ENCODE data around the gene C5orf63.
"Not testable (repeated sequence)": the region's sequence is repeated elsewhere in the genome, so short reads cannot be mapped to it uniquely, and the experiment has no call there.

The C5orf63 gene

GRCh38 chr5:127030259-127031146 is 42.8 kb downstream of the C5orf63 start, which contains the start of gene MARCHF3:
Gene MARCHF3 (minus strand): TSS chr5:127030558. CDS start chr5:126918171, 112,387 bp downstream.
- peak; percentile 90 for DNase-seq

- DNase-seq = peak; percentile 39
Observed at GRCh38 chr5:127029581-127030258, 43.6 kb downstream of the C5orf63 start.

GRCh38 chr5:127028822-127029457 is 44.4 kb downstream of the C5orf63 start:
- no peak for DNase-seq

- no peak for DNase-seq
Observed at GRCh38 chr5:127027539-127027938, 45.8 kb downstream of the C5orf63 start.

GRCh38 chr5:127026166-127026565 is 47.1 kb downstream of the C5orf63 start:
- DNase-seq = no peak

- no peak for DNase-seq
Observed at GRCh38 chr5:127025467-127025866, 47.8 kb downstream of the C5orf63 start.

- no peak for DNase-seq
Observed at GRCh38 chr5:127024821-127025220, 48.5 kb downstream of the C5orf63 start.

- not testable (repeated sequence) for DNase-seq
Observed at GRCh38 chr5:127023552-127024191, 49.6 kb downstream of the C5orf63 start.

- DNase-seq = no peak
Observed at GRCh38 chr5:127022846-127023245, 50.5 kb downstream of the C5orf63 start.

GRCh38 chr5:127019928-127020327 is 53.4 kb downstream of the C5orf63 start:
- DNase-seq = no peak

GRCh38 chr5:127016722-127017121 is 56.6 kb downstream of the C5orf63 start:
- DNase-seq = not testable (repeated sequence)

GRCh38 chr5:127015716-127016115 is 57.6 kb downstream of the C5orf63 start:
- DNase-seq = no peak

- DNase-seq = no peak
Observed at GRCh38 chr5:127014573-127014972, 58.7 kb downstream of the C5orf63 start.

- no peak for DNase-seq
Observed at GRCh38 chr5:127013407-127013806, 59.9 kb downstream of the C5orf63 start.

GRCh38 chr5:127012916-127013315 is 60.4 kb downstream of the C5orf63 start:
- no peak for DNase-seq

- DNase-seq = no peak
Observed at GRCh38 chr5:127011961-127012644, 61.2 kb downstream of the C5orf63 start.

- DNase-seq = no peak
Observed at GRCh38 chr5:127011153-127011552, 62.1 kb downstream of the C5orf63 start.

- no peak for DNase-seq
Observed at GRCh38 chr5:127010362-127010761, 62.9 kb downstream of the C5orf63 start.

- no peak for DNase-seq
Observed at GRCh38 chr5:127009784-127010183, 63.5 kb downstream of the C5orf63 start.

GRCh38 chr5:127008300-127008975 is 64.9 kb downstream of the C5orf63 start:
- no peak for DNase-seq

- no peak for DNase-seq
Observed at GRCh38 chr5:127007522-127007921, 65.8 kb downstream of the C5orf63 start.

- no peak for DNase-seq
Observed at GRCh38 chr5:127006744-127007143, 66.6 kb downstream of the C5orf63 start.
